ENCODE results near the gene RHBDL1.

Gene RHBDL1

GRCh38 chr16:674968-675883 is at the start of gene RHBDL1:
Gene RHBDL1, plus strand, starts transcription at chr16:675671. Its CDS starts 120 bp downstream, at chr16:675791.
- no peak for DNase-seq (ENCODE audit: low spot score)

GRCh38 chr16:625977-626765 is 49.3 kb upstream of the RHBDL1 start:
- DNase-seq (ENCODE audit: low spot score), result no peak

GRCh38 chr16:626787-627453 is 48.6 kb upstream of the RHBDL1 start:
- peak; percentile 63 for DNase-seq (ENCODE audit: low spot score)

- DNase-seq (ENCODE audit: low spot score), result no peak
These were observed 47.8 kb upstream of the RHBDL1 start for GRCh38 chr16:627454-628239.

- DNase-seq (ENCODE audit: low spot score), result no peak
These were observed 47.0 kb upstream of the RHBDL1 start for GRCh38 chr16:628321-629061.

GRCh38 chr16:629185-629832 is 46.2 kb upstream of the RHBDL1 start:
- no peak for DNase-seq (ENCODE audit: low spot score)

- no peak for DNase-seq (ENCODE audit: low spot score)
These were observed 45.6 kb upstream of the RHBDL1 start for GRCh38 chr16:629833-630248.

GRCh38 chr16:630249-630814 is 45.1 kb upstream of the RHBDL1 start:
- no peak for DNase-seq (ENCODE audit: low spot score)

GRCh38 chr16:630815-631405 is 44.6 kb upstream of the RHBDL1 start, which contains the start of gene WFIKKN1:
Gene WFIKKN1, plus strand, starts transcription at chr16:630985. Its CDS starts 269 bp downstream, at chr16:631254.
- no peak for DNase-seq (ENCODE audit: low spot score)

- DNase-seq (ENCODE audit: low spot score), result no peak
These were observed 43.6 kb upstream of the RHBDL1 start for GRCh38 chr16:631808-632358.

GRCh38 chr16:632486-633335 is 42.8 kb upstream of the RHBDL1 start:
- DNase-seq (ENCODE audit: low spot score), result no peak

GRCh38 chr16:633336-634050 is 42.0 kb upstream of the RHBDL1 start:
- no peak for DNase-seq (ENCODE audit: low spot score)

GRCh38 chr16:634051-634670 is 41.3 kb upstream of the RHBDL1 start:
- no peak for DNase-seq (ENCODE audit: low spot score)

GRCh38 chr16:634996-635395 is 40.5 kb upstream of the RHBDL1 start:
- no peak for DNase-seq (ENCODE audit: low spot score)

- no peak for DNase-seq (ENCODE audit: low spot score)
These were observed 39.8 kb upstream of the RHBDL1 start for GRCh38 chr16:635573-636205.

GRCh38 chr16:636206-637080 is 39.0 kb upstream of the RHBDL1 start, which contains the start of gene METTL26:
Gene METTL26, minus strand, starts transcription at chr16:636305. Its CDS starts 15 bp downstream, at chr16:636290.
- DNase-seq (ENCODE audit: low spot score), result peak; percentile 95

Data from COLO829 (cell line).